SK-N-SH treated with all-trans-retinoic acid at 6 μM for 48 hours (cell line): ENCODE data around the gene FIGNL1.

Experiments
- ATAC-seq: fragments of 200-7000 bp; cut with Tn5 transposase; 3 replicates; pipeline ENCODE4 v1.9.1; 2020; ENCODE audit warnings: mild to moderate bottlenecking, moderate library complexity
- BACH2 ChIP-seq: fragments of 250-450 bp; sonication (Bioruptor Pico); IDR thresholded peaks from 2 replicates; pipeline ENCODE4 v1.9.0; 2021; ENCODE audit warnings: mild to moderate bottlenecking, borderline replicate concordance
- CSDC2 ChIP-seq: fragments of 250-450 bp; sonication (Bioruptor Pico); IDR thresholded peaks from 2 replicates; pipeline ENCODE4 v1.5.0; 2020; ENCODE audit warnings: mild to moderate bottlenecking, moderate library complexity
- ESRRG ChIP-seq: fragments of 250-450 bp; sonication (Bioruptor Pico); IDR thresholded peaks from 2 replicates; pipeline ENCODE4 v1.6.1; 2021; ENCODE audit warnings: mild to moderate bottlenecking
- GLIS3 ChIP-seq: fragments of 250-450 bp; sonication (Bioruptor Pico); IDR thresholded peaks from 2 replicates; pipeline ENCODE4 v1.5.0; 2020; ENCODE audit warnings: mild to moderate bottlenecking, moderate library complexity
- ISL1 ChIP-seq: fragments of 250-450 bp; sonication (Bioruptor Pico); IDR thresholded peaks from 2 replicates; pipeline ENCODE4 v2.1.2; 2022; ENCODE audit warnings: mild to moderate bottlenecking, moderate library complexity
- RARB ChIP-seq: fragments of 250-450 bp; sonication (Bioruptor Pico); IDR thresholded peaks from 2 replicates; pipeline ENCODE4 v1.8.0; 2021; ENCODE audit warnings: mild to moderate bottlenecking, moderate library complexity
- SNAI2 ChIP-seq: fragments of 250-450 bp; sonication (Bioruptor Pico); IDR thresholded peaks from 2 replicates; pipeline ENCODE4 v1.5.0; 2020; ENCODE audit warnings: mild to moderate bottlenecking, moderate library complexity
- TCF4 ChIP-seq: fragments of 250-450 bp; sonication (Bioruptor Pico); IDR thresholded peaks from 2 replicates; pipeline ENCODE4 v1.8.0; 2021; ENCODE audit warnings: mild to moderate bottlenecking, moderate library complexity, borderline replicate concordance
- ZC3H10 ChIP-seq: fragments of 250-450 bp; sonication (Bioruptor Pico); IDR thresholded peaks from 2 replicates; pipeline ENCODE4 v1.5.1; 2021; ENCODE audit warnings: mild to moderate bottlenecking, moderate library complexity
- ZFP3 ChIP-seq: fragments of 250-450 bp; sonication (Bioruptor Pico); IDR thresholded peaks from 2 replicates; pipeline ENCODE4 v1.5.0; 2020; ENCODE audit warnings: mild to moderate bottlenecking, moderate library complexity
- ZFP30 ChIP-seq: fragments of 450-650 bp; formaldehyde crosslinking; IDR thresholded peaks from 2 replicates; pipeline ENCODE4 v1.5.0; 2022; ENCODE audit warnings: mild to moderate bottlenecking, moderate library complexity
- ZNF565 ChIP-seq: fragments of 450-650 bp; formaldehyde crosslinking; conservative IDR thresholded peaks from 2 replicates; pipeline ENCODE4 v1.5.0; 2020; ENCODE audit warnings: low read depth, mild to moderate bottlenecking, moderate library complexity
- TF ChIP-seq, protein P1 (sequence below): fragments of 250-450 bp; sonication (Bioruptor Pico); IDR thresholded peaks from 2 replicates; pipeline ENCODE4 v1.8.0; 2020; ENCODE audit warnings: mild to moderate bottlenecking, moderate library complexity, borderline replicate concordance
- TF ChIP-seq, protein P2 (sequence below): fragments of 250-450 bp; sonication (Bioruptor Pico); IDR thresholded peaks from 2 replicates; pipeline ENCODE4 v1.5.0; 2020; ENCODE audit warnings: mild to moderate bottlenecking, moderate library complexity
- TF ChIP-seq, protein P3 (sequence below): fragments of 250-450 bp; sonication (Bioruptor Pico); IDR thresholded peaks from 2 replicates; pipeline ENCODE4 v1.5.1; 2021; ENCODE audit warnings: mild to moderate bottlenecking, moderate library complexity
- TF ChIP-seq, protein P4 (sequence below): fragments of 250-450 bp; sonication (Bioruptor Pico); IDR thresholded peaks from 2 replicates; pipeline ENCODE4 v1.5.1; 2020; ENCODE audit warnings: low read depth, mild to moderate bottlenecking, moderate library complexity

Gene FIGNL1

DNA sequence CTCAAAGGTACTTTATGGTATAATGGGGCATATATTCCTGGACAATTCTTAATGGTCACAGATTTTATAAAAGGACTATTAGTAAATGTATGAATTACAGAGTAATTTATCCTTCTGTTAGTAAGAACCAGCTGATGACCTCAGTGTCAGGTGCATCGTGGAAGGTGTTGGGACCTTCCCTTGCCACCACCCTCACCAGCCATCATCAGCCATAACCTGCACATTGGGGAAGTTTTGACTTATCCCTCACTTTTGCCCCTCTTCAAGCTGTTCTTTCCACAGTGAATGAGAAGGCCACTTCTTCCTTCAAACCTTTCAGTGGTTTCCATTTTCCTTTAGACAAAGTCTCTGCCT lies 52.2 kb downstream of the FIGNL1 start:
- TF ChIP-seq, protein P1, sequence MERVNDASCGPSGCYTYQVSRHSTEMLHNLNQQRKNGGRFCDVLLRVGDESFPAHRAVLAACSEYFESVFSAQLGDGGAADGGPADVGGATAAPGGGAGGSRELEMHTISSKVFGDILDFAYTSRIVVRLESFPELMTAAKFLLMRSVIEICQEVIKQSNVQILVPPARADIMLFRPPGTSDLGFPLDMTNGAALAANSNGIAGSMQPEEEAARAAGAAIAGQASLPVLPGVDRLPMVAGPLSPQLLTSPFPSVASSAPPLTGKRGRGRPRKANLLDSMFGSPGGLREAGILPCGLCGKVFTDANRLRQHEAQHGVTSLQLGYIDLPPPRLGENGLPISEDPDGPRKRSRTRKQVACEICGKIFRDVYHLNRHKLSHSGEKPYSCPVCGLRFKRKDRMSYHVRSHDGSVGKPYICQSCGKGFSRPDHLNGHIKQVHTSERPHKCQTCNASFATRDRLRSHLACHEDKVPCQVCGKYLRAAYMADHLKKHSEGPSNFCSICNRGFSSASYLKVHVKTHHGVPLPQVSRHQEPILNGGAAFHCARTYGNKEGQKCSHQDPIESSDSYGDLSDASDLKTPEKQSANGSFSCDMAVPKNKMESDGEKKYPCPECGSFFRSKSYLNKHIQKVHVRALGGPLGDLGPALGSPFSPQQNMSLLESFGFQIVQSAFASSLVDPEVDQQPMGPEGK (CRISPR knock-in tag): no peak
- TF ChIP-seq BACH2 (CRISPR knock-in tag): no peak
- no peak for TF ChIP-seq RARB (CRISPR knock-in tag)
- TF ChIP-seq, protein P2, sequence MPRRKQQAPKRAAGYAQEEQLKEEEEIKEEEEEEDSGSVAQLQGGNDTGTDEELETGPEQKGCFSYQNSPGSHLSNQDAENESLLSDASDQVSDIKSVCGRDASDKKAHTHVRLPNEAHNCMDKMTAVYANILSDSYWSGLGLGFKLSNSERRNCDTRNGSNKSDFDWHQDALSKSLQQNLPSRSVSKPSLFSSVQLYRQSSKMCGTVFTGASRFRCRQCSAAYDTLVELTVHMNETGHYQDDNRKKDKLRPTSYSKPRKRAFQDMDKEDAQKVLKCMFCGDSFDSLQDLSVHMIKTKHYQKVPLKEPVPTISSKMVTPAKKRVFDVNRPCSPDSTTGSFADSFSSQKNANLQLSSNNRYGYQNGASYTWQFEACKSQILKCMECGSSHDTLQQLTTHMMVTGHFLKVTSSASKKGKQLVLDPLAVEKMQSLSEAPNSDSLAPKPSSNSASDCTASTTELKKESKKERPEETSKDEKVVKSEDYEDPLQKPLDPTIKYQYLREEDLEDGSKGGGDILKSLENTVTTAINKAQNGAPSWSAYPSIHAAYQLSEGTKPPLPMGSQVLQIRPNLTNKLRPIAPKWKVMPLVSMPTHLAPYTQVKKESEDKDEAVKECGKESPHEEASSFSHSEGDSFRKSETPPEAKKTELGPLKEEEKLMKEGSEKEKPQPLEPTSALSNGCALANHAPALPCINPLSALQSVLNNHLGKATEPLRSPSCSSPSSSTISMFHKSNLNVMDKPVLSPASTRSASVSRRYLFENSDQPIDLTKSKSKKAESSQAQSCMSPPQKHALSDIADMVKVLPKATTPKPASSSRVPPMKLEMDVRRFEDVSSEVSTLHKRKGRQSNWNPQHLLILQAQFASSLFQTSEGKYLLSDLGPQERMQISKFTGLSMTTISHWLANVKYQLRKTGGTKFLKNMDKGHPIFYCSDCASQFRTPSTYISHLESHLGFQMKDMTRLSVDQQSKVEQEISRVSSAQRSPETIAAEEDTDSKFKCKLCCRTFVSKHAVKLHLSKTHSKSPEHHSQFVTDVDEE (CRISPR knock-in tag): no peak
- TF ChIP-seq, protein P3, sequence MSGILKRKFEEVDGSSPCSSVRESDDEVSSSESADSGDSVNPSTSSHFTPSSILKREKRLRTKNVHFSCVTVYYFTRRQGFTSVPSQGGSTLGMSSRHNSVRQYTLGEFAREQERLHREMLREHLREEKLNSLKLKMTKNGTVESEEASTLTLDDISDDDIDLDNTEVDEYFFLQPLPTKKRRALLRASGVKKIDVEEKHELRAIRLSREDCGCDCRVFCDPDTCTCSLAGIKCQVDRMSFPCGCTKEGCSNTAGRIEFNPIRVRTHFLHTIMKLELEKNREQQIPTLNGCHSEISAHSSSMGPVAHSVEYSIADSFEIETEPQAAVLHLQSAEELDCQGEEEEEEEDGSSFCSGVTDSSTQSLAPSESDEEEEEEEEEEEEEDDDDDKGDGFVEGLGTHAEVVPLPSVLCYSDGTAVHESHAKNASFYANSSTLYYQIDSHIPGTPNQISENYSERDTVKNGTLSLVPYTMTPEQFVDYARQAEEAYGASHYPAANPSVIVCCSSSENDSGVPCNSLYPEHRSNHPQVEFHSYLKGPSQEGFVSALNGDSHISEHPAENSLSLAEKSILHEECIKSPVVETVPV: no peak
- TF ChIP-seq ZFP3: no peak
- TF ChIP-seq, protein P4, sequence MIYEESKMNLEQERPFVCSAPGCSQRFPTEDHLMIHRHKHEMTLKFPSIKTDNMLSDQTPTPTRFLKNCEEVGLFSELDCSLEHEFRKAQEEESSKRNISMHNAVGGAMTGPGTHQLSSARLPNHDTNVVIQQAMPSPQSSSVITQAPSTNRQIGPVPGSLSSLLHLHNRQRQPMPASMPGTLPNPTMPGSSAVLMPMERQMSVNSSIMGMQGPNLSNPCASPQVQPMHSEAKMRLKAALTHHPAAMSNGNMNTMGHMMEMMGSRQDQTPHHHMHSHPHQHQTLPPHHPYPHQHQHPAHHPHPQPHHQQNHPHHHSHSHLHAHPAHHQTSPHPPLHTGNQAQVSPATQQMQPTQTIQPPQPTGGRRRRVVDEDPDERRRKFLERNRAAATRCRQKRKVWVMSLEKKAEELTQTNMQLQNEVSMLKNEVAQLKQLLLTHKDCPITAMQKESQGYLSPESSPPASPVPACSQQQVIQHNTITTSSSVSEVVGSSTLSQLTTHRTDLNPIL (CRISPR knock-in tag): no peak
- TF ChIP-seq, all 23 proteins: peak for 0
- ATAC-seq: no peak

DNA sequence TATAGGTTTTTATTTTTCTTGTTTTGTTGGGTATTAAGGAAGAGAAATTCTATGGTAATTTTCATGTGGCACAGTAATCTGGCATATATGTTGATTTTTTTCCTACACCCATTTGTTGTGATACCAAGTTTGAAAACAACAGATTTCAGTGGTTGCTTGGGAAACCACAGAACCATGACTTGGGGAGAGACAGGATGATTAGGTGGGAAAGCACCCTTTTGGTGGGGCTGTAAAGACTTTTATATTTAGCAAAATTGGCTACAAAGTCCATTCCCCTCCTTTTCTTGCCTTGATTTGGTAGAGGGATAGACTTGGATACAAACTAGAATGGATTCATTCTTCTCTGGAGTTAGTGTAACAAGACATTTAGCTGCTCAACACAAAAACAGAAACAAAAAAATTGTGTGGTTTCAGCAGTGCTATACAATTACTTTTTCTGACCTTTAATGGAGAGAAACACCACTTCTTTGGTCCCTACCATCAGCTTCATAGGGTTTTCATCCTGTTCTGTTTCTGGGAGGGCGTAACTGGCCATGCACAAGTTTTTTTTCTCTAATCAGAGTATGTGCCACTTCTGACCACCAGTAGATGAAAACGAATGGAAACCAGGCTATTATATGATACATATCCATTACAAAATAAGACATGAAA lies 52.7 kb downstream of the FIGNL1 start:
- ATAC-seq: no peak

DNA sequence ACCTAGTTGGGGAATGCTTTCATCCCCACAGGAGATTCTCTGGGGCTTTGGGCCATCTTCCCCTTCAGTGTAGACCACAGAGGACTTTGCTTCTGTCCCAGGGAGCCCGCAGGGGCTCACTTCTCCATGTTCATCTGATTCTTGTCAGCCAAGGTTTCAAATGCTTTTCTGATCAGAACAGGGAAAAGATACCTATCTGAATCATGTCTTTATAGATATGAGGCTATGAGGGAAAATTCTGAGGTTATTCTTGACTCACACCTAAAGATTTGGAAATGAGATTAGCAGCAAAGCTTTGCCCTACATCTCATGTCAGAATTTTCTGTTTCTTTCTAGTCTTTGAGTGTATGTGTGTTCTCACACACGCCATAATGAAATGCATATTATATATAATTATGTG lies 53.3 kb downstream of the FIGNL1 start:
- no peak for TF ChIP-seq SNAI2 (CRISPR knock-in tag)
- no peak for TF ChIP-seq GLIS3 (CRISPR knock-in tag)
- TF ChIP-seq TCF4 (CRISPR knock-in tag): no peak
- TF ChIP-seq, protein P2 (CRISPR knock-in tag): no peak
- TF ChIP-seq, protein P1 (CRISPR knock-in tag): no peak
- no peak for TF ChIP-seq ZC3H10 (CRISPR knock-in tag)
- no peak for TF ChIP-seq ESRRG (CRISPR knock-in tag)
- TF ChIP-seq, protein P4 (CRISPR knock-in tag): no peak
- TF ChIP-seq RARB (CRISPR knock-in tag): no peak
- no peak for ATAC-seq

More for the DNA sequence above, 52.7 kb downstream of the FIGNL1 start:
- TF ChIP-seq RARB (CRISPR knock-in tag) (no peak), CSDC2 (CRISPR knock-in tag) (no peak), ZC3H10 (CRISPR knock-in tag) (no peak), ISL1 (no peak), ZNF565 (CRISPR knock-in tag) (no peak), ZFP30 (CRISPR knock-in tag) (no peak)
